K562 (cell line): ENCODE results near the gene LMAN1L. TPM values are rescaled to one million over a fixed set of nuclear protein-coding genes. Genes with fewer than 3 reads are reported as not detected.

ENCODE experiments used
- ATAC-seq: fragments of 200-7000 bp; cut with Tn5 transposase; 3 replicates; pipeline ENCODE4 v1.9.1; 2020; ENCODE audit warnings: moderate library complexity
- BruUV-seq: library from RNA; stranded (reverse); fragments of 400-500 nt; replicated peaks from 2 replicates; lab custom pipeline; 2021; lab: Mats Ljungman, UMichigan
- CTCF ChIA-PET: fragments of 300-600 bp; formaldehyde crosslinking; extraction: SDS; loops from one replicate; lab custom pipeline; 2021; ENCODE audit warnings: low intra/inter-chr PET ratio; lab: Yijun Ruan, JAX
- POLR2A ChIA-PET: fragments of 300-600, 350-650 bp; sonication (Branson Sonifier 250); formaldehyde crosslinking; extraction: SDS; loops from one replicate; lab custom pipeline; 2021; ENCODE audit warnings: antibody characterized with exemption, inconsistent platforms; lab: Yijun Ruan, JAX
- DNase-seq, 4 experiments: peaks; one replicate each; pipeline versions ENCODE4 v3.0.0 to v3.0.0-alpha.2; 2011 to 2018; ENCODE audit warnings: low spot score in 3 of 4, mixed read lengths in 3 of 4; ENCODE audit errors: extremely low read depth in 1 of 4
- FAIRE-seq: peaks from 2 replicates; lab custom pipeline; 2011; peaks lifted over from hg19 to GRCh38; lab: Jason Lieb, UNC
- H2AFZ ChIP-seq: 2 replicates; pipeline ENCODE4 v1.6.0; 2011; ENCODE audit warnings: low read depth, low read length, control low read depth, inconsistent platforms
- H3K27ac ChIP-seq: fragments of 200-600 bp; 3 replicates; pipeline ENCODE4 v1.8.0; 2011; ENCODE audit warnings: low read depth, mild to moderate bottlenecking, control low read depth, inconsistent platforms, low read length, moderate library complexity, mixed read lengths; ENCODE audit errors: extremely low read depth
- H3K27me3 ChIP-seq, 2 experiments: fragments of 300-600 bp in 1 of 2; 2 replicates in 1 of 2; 3 replicates in 1 of 2; pipeline versions ENCODE4 v1.6.0 to v1.8.0; 2011; ENCODE audit warnings: inconsistent platforms in 2 of 2, low read length in 2 of 2, mild to moderate bottlenecking in 1 of 2, mixed read lengths in 1 of 2, moderate library complexity in 1 of 2; ENCODE audit not compliant: control insufficient read depth in 2 of 2, insufficient read depth in 2 of 2
- H3K36me3 ChIP-seq: fragments of 300-600 bp; 3 replicates; pipeline ENCODE4 v1.8.0; 2011; ENCODE audit warnings: mild to moderate bottlenecking, low read length, inconsistent platforms; ENCODE audit not compliant: control insufficient read depth, insufficient read depth
- H3K4me1 ChIP-seq, 2 experiments: fragments of 200-600 bp in 1 of 2; replicated peaks in 1 of 2; 2 replicates in 1 of 2; 3 replicates in 1 of 2; pipeline versions ENCODE4 v1.5.1 to v1.8.0; 2011; ENCODE audit warnings: inconsistent platforms in 2 of 2, low read length in 2 of 2, mild to moderate bottlenecking in 1 of 2, mixed read lengths in 1 of 2, moderate library complexity in 1 of 2; ENCODE audit not compliant: control insufficient read depth in 2 of 2, insufficient read depth in 2 of 2
- H3K4me2 ChIP-seq: 2 replicates; pipeline ENCODE4 v1.6.1; 2011; ENCODE audit warnings: low read length, control low read depth, inconsistent platforms, mixed read lengths; ENCODE audit not compliant: insufficient read depth
- H3K4me3 ChIP-seq: fragments of 200-600 bp; sonication (generic), shearing (Covaris generic); 2 replicates; pipeline ENCODE4 v1.5.1; 2016; ENCODE audit warnings: control low read depth, inconsistent platforms
- H3K79me2 ChIP-seq: fragments of 200-600 bp; 3 replicates; pipeline ENCODE4 v1.8.0; 2011; ENCODE audit warnings: low read length, inconsistent platforms; ENCODE audit not compliant: control insufficient read depth, insufficient read depth
- H3K9ac ChIP-seq, 2 experiments: 2 replicates each; pipeline versions ENCODE4 v1.6.0 to v1.6.1; 2011; ENCODE audit warnings: low read depth in 2 of 2, low read length in 2 of 2, control low read depth in 1 of 2, inconsistent platforms in 1 of 2, mild to moderate bottlenecking in 1 of 2, mixed read lengths in 1 of 2; ENCODE audit not compliant: insufficient read depth in 1 of 2
- H3K9me1 ChIP-seq: one replicate; pipeline ENCODE4 v1.6.0; 2011; ENCODE audit warnings: inconsistent platforms, mild to moderate bottlenecking, low read length, moderate library complexity; ENCODE audit not compliant: control insufficient read depth, insufficient read depth
- H3K9me3 ChIP-seq: replicated peaks from 2 replicates; pipeline ENCODE4 v1.5.1; 2011; ENCODE audit warnings: low read depth, low read length, inconsistent platforms; ENCODE audit not compliant: control insufficient read depth, insufficient read depth
- H4K20me1 ChIP-seq: replicated peaks from 2 replicates; pipeline ENCODE4 v1.6.1; 2011; ENCODE audit warnings: low read length, inconsistent platforms, mixed read lengths; ENCODE audit not compliant: control insufficient read depth, insufficient read depth
- AFF4 ChIP-seq: sonication (generic); formaldehyde crosslinking; IDR thresholded peaks from 2 replicates; pipeline ENCODE4 v1.8.0; 2023; ENCODE audit warnings: mild to moderate bottlenecking, missing genetic modification reagents
- CEBPG ChIP-seq, 3 experiments: fragments of 200-800 bp in 1 of 3; sonication (Bioruptor generic) in 1 of 3; sonication (generic) in 1 of 3; formaldehyde crosslinking in 1 of 3; IDR thresholded peaks in 2 of 3; conservative IDR thresholded peaks in 1 of 3; 2 replicates each; pipeline versions ENCODE4 v1.6.1 to v1.8.0; 2016 to 2022; ENCODE audit warnings: missing compliant biosample characterization in 2 of 3, missing genetic modification characterization in 2 of 3, mild to moderate bottlenecking in 1 of 3, missing genetic modification reagents in 1 of 3
- ELK3 ChIP-seq: fragments of 450-650 bp; formaldehyde crosslinking; IDR thresholded peaks from 2 replicates; pipeline ENCODE4 v1.4.0; 2020; ENCODE audit warnings: mild to moderate bottlenecking
- ETV6 ChIP-seq, 3 experiments: fragments of 150-350 bp in 1 of 3; sonication (generic) in 1 of 3; formaldehyde crosslinking in 1 of 3; IDR thresholded peaks; 2 replicates each; pipeline versions ENCODE4 v1.6.1 to v1.8.0; 2014 to 2022; ENCODE audit warnings: borderline replicate concordance in 2 of 3, low read depth in 2 of 3, antibody characterized with exemption in 1 of 3, low read length in 1 of 3, mild to moderate bottlenecking in 1 of 3, missing genetic modification reagents in 1 of 3
- IRF1 ChIP-seq: sonication (generic); formaldehyde crosslinking; IDR thresholded peaks from 2 replicates; pipeline ENCODE4 v1.8.0; 2022; ENCODE audit warnings: missing genetic modification reagents, mild to moderate bottlenecking, borderline replicate concordance
- PHF8 ChIP-seq: fragments of 200-600 bp; sonication (generic); IDR thresholded peaks from 2 replicates; pipeline ENCODE4 v1.6.1; 2012; ENCODE audit warnings: mixed run types, mild to moderate bottlenecking, inconsistent platforms, low read length, moderate library complexity, borderline replicate concordance
- SMARCA4 ChIP-seq: fragments of 450-650 bp; IDR thresholded peaks from 2 replicates; pipeline ENCODE4 v1.6.1; 2016
- SNIP1 ChIP-seq: fragments of 450-650 bp; IDR thresholded peaks from 2 replicates; pipeline ENCODE4 v1.7.1; 2017; ENCODE audit warnings: low read depth, mild to moderate bottlenecking
- TAF15 ChIP-seq: fragments of 200-400 bp; formaldehyde crosslinking; IDR thresholded peaks from 2 replicates; pipeline ENCODE4 v1.6.1; 2017; ENCODE audit warnings: mild to moderate bottlenecking, low read depth, low read length, moderate library complexity
- USF2 ChIP-seq: sonication (generic); formaldehyde crosslinking; IDR thresholded peaks from 2 replicates; pipeline ENCODE4 v1.5.0; 2020; ENCODE audit warnings: missing genetic modification reagents
- ZBTB1 ChIP-seq: sonication (generic); formaldehyde crosslinking; IDR thresholded peaks from 2 replicates; pipeline ENCODE4 v1.8.1; 2023; ENCODE audit warnings: missing genetic modification reagents, low read depth, mild to moderate bottlenecking, borderline replicate concordance
- ZFPM2 ChIP-seq: fragments of 250-450 bp; sonication (Bioruptor Pico); IDR thresholded peaks from 2 replicates; pipeline ENCODE4 v1.5.1; 2022; ENCODE audit warnings: mild to moderate bottlenecking
- ZNF384 ChIP-seq: IDR thresholded peaks from 2 replicates; pipeline ENCODE4 v1.6.1; 2012; ENCODE audit warnings: low read depth, low read length, improper control_type of control experiment
- WGBS: fragments of 100-300 bp; shearing (Covaris generic); methylation state at CpG from one replicate; pipeline ENCODE4 v1.1.6; 2016; ENCODE audit warnings: low coverage, mixed read lengths; ENCODE audit not compliant: insufficient coverage; ENCODE audit errors: missing lambda C conversion rate; 5-methylcytosine and 5-hydroxymethylcytosine counted together
- in situ Hi-C: fragments of 300-500 bp; cut with MboI; formaldehyde crosslinking; loops from 4 replicates; pipeline ENCODE4 v1.15.0; 2018; ENCODE audit warnings: inconsistent platforms, mixed read lengths
- intact Hi-C: fragments of 100-400 bp; cut with micrococcal nuclease; formaldehyde crosslinking; loops from 2 replicates; pipeline ENCODE4 v1.14.2; 2022
- polyA plus RNA-seq, 8 experiments: library from polyadenylated mRNA; depleted of rRNA in 4 of 8; stranded (reverse) in 5 of 8; unstranded in 3 of 8; fragments of >200 nt; fragmentation: Nextera tagmentation in 2 of 8; fragmentation: Illumina TruSeq in 1 of 8; extraction: Ambion mirVana in 2 of 8; extraction: Trizol in 1 of 8; gene quantifications; 2 replicates each; pipeline versions ENCODE4 v1.2.1 to v1.2.3, GENCODE V29; 2011 to 2014; ENCODE audit warnings: inconsistent platforms in 1 of 8, missing spikeins in 1 of 8
- total RNA-seq, 7 experiments: library from RNA; depleted of rRNA in 6 of 7; stranded (reverse); fragments of >200 nt in 6 of 7; fragmentation: Illumina TruSeq in 2 of 7; extraction: Trizol in 2 of 7; gene quantifications; 2 replicates each; pipeline versions ENCODE4 v1.2.1 to v1.2.3, GENCODE V29; 2011 to 2021; ENCODE audit warnings: low replicate concordance in 1 of 7

LMAN1L gene
- total and polyA plus RNA-seq, 9 of the 15 experiments (the other 6 are each of a cell fraction or from before 2014, with no cell fraction given), result not detected

GRCh38 chr15:74836846-74837245, 24.2 kb downstream of the LMAN1L start:
- Histone ChIP-seq H3K4me1 (peaks cover 7 to 42% of the 10 kb centered on the region in 2 experiments; a peak in 4 of 5 replicates), H4K20me1 (peaks cover 8% of the 10 kb centered on the region; the same call in 1 of the 2 replicates), H3K79me2 (peaks cover 3% of the 10 kb centered on the region; the same call in 2 of the 3 replicates), H3K9me1 (peaks cover 4% of the 10 kb centered on the region), H3K36me3 (peaks cover 49% of the 10 kb centered on the region; the same call in 1 of the 3 replicates), H2AFZ (no peak overlapping the region), H3K9me3 (no peaks in the 10 kb centered on the region), H3K27me3 (no peaks in the 10 kb centered on the region), H3K9ac (no peak overlapping the region), H3K4me3 (no peak overlapping the region), H3K4me2 (no peak overlapping the region), H3K27ac (no peak overlapping the region)
- in situ Hi-C loops (no loop called here), intact Hi-C loops (loop anchor here (5.0 kb wide), 1 partner anchor 65 kb away; no protein-coding TSS in a partner anchor)
- no peak for TF ChIP-seq CEBPG (CRISPR knock-in tag; IDR thresholded peaks at IDR 0.05)
- TF ChIP-seq CEBPG (tag; conservative IDR thresholded peaks at IDR 0.05 in 1 of 2, IDR thresholded peaks at IDR 0.05 in 1 of 2), result no peak
- TF ChIP-seq ZFPM2 (CRISPR knock-in tag), result no peak
- TF ChIP-seq SMARCA4, result no peak
- TF ChIP-seq USF2 (CRISPR knock-in tag), result no peak
- no peak for TF ChIP-seq ZNF384
- no peak for TF ChIP-seq AFF4 (CRISPR knock-in tag)
- no peak for TF ChIP-seq IRF1
- no peak for TF ChIP-seq PHF8
- no peak for TF ChIP-seq ZBTB1 (CRISPR knock-in tag)
- TF ChIP-seq ETV6 (IDR thresholded peaks at IDR 0.05; ENCODE audit: borderline replicate concordance in 1 of 2, low read depth in 2 of 2, low read length in 1 of 2), result no peak
- TF ChIP-seq ETV6 (CRISPR knock-in tag; IDR thresholded peaks at IDR 0.05; ENCODE audit: borderline replicate concordance), result no peak
- TF ChIP-seq ELK3 (CRISPR knock-in tag), result no peak
- no peak for TF ChIP-seq SNIP1
- no peak for TF ChIP-seq TAF15
- ATAC-seq (no peak), DNase-seq (no peak), FAIRE-seq (no peak)
- POLR2A ChIA-PET, result interaction anchor here (0.5 to 1.6 kb wide), 4 partner anchors 11 to 97 kb away, joined by 3 to 4 read pairs (median 3); partner anchors contain the start of genes CPLX3 and FAM219B
- BruUV-seq, result no TSS peak
- 82% methylated on average over 6 of the region's 7 CpGs for WGBS
- CTCF ChIA-PET, result no interaction called here
